HG02763 (cell line): Measurements from ENCODE around the gene LRIT2.

Experiments
- ATAC-seq: cut with Tn5 transposase; IDR thresholded peaks from one replicate; pipeline ENCODE4 v1.9.1; 2021; ENCODE audit warnings: mild to moderate bottlenecking, moderate library complexity; ENCODE audit not compliant: unreplicated experiment

LRIT2 gene

GRCh38 chr10:84208023-84208422, 17.3 kb downstream of the LRIT2 start:
- ATAC-seq = no peak

DNA sequence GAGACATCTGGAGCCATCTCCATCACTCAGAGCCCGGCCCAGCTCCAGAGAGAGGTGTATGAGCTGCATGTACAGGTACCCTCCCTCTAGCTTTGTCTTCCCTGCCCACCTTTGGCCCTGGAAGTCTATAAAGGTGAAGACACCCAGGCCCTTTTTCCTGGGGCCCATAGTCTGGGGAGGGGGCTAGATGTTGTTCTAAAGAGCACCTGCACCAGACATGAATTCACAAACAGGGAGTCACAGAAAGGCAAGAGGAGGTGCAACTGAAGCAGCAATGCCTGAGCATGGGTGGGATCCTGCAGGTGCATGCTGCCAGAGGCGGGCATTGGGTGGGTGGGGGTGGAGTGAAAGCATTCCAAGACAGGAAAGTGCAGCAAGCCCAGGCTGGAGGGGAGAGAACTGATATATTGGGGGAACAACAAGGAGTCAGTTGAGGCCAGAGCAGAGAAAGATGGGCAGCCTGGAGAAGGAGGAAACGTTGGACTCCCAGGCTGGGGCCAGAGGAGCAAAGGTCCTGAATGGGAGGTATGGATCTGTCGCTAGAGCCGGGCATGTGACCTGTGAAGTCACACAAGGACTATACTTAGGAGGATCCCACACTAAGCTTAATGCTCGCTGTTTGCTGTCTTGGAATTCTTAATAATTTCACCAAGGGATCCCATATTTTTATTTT, 19.4 kb downstream of the LRIT2 start:
- no peak for ATAC-seq

DNA sequence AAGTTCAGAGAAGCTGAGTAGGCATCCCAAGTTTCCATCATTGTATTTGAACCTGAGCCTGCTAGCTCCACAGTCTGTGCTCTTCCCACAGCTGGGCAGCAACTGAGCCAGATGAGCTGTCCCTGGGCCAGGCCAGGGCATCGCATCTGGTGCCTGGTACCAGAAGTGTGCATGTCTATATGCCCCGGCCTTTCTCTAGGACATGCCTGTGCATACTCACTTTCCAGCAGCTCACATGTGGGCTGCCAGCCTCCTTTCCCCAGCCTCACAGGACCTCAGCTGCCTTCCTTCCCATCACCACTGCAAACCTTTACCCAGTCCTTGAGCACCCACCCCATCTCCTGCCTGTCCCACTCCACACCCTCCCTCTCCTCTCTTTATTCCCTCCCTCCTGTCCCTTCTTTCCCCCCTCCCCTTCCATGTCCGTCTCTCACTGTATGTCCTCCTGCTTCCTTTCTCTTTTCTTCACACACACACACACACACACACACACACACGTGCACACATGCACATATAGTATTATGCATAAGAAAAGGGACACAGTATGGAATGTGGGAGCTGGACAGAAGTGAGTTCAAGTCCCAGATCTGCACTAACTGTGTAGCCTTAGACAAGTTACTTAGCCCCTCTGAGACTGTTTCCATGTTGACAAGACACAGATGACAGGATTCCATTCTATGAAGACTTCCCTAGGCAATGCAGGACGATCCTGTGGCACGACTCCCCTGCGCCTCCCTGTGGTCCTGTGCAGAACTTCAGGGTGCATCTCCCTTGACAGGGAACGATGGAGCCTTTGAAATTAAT, 20.1 kb downstream of the LRIT2 start:
- ATAC-seq = peak; percentile 79

GRCh38 chr10:84204610-84205009, 20.7 kb downstream of the LRIT2 start:
- no peak for ATAC-seq

DNA sequence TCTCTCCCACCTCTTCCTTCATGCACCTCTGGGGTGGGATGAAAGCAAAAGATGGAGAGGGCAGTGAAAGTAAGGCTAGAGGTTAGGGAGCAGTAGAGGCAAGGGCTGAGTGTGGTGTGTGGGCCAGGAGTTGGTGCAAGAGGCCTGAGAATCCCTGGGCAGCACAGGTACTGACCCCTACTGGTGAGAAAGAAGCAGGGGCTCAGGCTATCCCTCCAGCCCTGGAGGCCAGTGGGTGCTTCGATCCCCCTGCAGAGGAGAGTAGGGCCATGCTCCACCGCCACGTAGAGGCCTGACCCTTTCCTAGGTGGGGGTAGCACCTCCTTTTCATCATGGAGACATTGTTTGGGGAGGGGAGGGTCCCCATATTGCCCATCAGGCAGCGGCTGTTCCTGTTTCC, 21.2 kb downstream of the LRIT2 start:
- peak; percentile 46 for ATAC-seq

DNA sequence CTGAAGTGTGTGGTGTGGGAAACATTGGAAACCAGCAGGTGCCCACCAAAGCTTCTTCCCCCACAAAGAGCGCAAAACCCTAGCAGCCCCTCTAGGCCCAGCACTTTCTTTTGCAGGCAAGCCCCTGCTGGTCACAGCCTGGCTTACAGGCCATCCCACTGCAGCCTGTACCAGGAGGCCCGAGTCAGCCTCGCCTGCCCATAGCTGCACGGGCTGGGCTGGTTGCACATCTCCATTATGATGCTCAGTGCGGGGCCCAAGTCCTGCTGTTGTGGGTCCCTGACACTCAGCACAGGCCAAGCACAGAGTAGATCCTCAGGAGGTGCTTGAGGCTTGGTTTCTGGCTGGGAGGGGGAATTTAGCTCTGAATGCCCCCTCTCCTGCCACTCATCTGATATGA, 23.0 kb downstream of the LRIT2 start:
- ATAC-seq = no peak

- ATAC-seq = no peak
Observed at GRCh38 chr10:84201682-84202081, 23.7 kb downstream of the LRIT2 start.

GRCh38 chr10:84201244-84201606, 24.1 kb downstream of the LRIT2 start:
- ATAC-seq = no peak

- no peak for ATAC-seq
Observed at GRCh38 chr10:84200537-84201243, 24.7 kb downstream of the LRIT2 start.

DNA sequence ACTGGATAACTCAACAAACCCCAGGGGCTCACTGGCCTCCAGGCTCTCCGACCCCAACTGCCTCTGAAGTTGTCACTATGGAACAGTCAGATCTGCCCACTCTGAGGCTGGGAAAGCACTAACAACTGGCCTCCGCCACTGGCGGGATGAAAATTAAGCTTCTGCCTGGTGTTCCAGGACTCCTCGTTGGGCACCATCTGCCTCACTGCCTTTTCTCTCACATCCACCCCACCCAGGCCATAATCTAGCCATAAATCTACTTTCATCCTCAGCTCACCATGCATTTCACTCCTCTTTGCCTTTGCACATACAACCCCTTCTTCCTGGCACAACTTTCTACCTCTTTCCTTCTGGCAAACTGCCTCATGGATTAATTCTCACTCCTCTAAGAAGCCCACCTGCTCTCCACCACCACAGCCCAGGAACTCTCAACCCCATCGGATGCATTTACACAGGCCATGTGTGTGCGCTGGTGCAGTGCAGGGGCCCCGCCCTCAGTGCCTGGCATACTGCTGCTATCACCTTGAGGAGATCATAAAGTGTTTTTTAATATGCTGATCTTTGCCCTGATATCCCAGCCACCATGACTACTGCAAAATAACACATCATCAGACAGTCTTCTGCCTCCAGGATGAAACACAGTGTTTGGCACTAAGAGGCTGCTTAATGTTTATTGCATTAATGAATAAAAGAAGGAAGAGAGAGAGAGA, 27.0 kb downstream of the LRIT2 start:
- no peak for ATAC-seq

- no peak for ATAC-seq
Observed at GRCh38 chr10:84197643-84198042, 27.7 kb downstream of the LRIT2 start.

DNA sequence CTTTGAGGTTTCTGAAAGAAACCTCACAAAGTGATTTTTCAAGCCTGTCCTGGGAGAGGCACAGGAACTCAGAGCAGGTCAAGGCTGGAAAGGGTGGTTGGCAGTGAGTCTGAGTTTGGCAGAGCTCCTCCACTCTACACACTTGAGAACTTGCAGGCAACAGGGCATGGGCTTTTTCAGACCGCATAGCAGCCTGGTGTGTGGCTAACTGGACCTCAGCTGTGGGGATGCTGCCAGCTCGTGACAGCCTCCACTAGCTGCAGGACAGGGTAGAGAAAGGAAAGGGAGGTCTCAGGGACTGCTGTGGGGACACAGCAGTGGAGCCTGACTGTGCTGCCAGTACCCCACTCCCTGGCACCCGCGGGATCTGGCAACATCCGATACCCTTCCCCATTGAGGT, 28.4 kb downstream of the LRIT2 start:
- no peak for ATAC-seq

GRCh38 chr10:84196083-84196482, 29.3 kb downstream of the LRIT2 start:
- no peak for ATAC-seq

DNA sequence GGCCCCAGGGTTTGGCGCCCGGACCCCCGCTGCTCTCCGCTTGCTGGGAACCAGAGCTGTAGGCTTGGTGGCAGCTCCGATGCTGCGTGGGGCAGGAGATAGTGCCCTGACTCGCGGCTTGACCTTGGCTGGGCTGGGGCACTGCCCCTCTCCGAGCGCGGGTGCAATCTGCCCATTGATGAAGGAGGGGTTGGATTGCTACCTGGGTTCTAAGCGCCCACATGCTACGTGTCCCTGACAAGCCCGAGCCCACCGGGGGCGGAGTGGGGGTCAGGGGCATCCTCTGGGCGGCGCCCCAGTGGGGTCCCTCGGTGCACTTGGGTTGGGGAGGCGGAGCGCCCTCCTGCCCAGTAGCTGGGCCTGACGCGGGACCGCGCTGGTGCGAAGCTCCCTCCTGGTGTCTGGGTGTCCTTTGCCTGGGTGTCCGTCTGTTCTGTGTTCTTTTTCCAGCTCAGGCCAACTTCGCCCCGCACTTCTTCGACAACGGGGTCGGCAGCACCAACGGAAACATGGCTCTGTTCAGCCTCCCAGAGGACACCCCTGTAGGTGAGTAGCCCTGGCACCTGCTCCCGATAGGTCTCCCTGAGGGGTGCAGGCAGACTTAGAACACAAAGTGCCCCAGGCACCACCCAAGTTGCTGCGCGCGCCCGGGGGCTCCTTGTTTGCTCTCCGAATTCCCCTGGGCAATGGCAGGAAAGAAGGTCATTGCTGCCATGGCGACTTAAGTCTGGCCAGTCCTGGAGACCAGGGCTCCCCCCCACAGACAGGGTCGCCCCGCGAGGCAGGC, 30.1 kb downstream of the LRIT2 start:
- ATAC-seq = no peak

GRCh38 chr10:84194424-84195043, 30.8 kb downstream of the LRIT2 start, which contains the start of gene CDHR1:
TSS of gene CDHR1 (plus strand) at chr10:84194537. CDS start at chr10:84194761, 224 bp downstream.
- peak; percentile 73 for ATAC-seq

DNA sequence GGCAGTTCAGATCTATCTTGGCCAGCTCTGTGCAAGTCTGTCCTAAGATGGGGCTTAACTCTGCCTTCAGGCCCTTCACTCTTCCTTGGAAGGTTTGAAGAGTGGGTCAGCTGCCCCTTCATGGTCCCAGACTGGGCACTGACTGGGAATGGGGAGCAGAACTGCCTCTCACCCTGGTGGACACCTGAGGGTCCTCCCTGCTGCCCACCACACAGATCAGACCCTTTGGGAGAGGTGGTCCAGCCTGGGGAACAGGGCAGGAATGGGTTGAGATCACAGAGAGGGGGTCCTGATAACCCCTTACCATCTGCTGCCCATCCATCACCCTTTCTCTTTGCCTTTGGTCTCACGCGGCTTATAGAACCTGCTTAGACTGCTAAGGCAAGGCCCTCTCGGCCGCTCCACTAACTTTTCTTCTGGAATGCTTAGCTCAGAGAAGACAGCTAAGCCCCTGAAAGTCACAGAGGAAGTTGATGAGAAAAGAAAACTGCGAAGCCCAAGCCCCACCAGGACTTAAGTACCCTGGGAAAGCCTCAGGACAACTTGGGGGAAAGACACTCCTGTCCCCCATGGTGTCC, 31.4 kb downstream of the LRIT2 start:
- no peak for ATAC-seq

GRCh38 chr10:84193327-84193726, 32.0 kb downstream of the LRIT2 start:
- no peak for ATAC-seq

- ATAC-seq = no peak
Observed at GRCh38 chr10:84191106-84191505, 34.2 kb downstream of the LRIT2 start.

- no peak for ATAC-seq
Observed at GRCh38 chr10:84190621-84191020, 34.7 kb downstream of the LRIT2 start.

DNA sequence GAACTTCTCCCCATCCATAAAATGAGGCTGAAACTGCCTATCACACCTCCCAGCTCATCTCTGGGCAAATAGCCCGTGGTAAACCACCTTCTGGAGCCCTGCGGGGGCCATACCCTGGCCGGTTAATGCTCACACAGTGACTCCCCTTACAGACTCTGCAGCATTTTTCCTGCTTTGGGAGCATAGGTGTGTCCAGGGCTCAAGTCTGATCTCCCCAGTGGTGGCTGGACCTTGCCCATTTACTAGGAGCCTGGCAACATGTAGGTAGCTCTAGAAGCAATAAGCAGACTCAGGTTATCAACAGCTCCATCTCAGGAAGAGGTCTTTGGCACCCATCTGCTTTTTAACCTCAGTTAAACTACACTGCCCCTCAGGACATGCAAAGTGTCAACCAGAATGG, 36.5 kb downstream of the LRIT2 start:
- ATAC-seq = no peak
